ENCODE results near the gene RHEBL1.

The RHEBL1 gene

GRCh38 chr12:49051777-49052438, 17.9 kb downstream of the RHEBL1 start:
- DNase-seq = no peak

- DNase-seq = no peak
Measured at GRCh38 chr12:49051373-49051764, 18.4 kb downstream of the RHEBL1 start.

- no peak for DNase-seq
Measured at GRCh38 chr12:49050507-49051372, 19.0 kb downstream of the RHEBL1 start.

- DNase-seq = no peak
Measured at GRCh38 chr12:49049566-49050224, 20.1 kb downstream of the RHEBL1 start.

- no peak for DNase-seq
Measured at GRCh38 chr12:49048953-49049352, 20.8 kb downstream of the RHEBL1 start.

GRCh38 chr12:49046129-49046895, 23.5 kb downstream of the RHEBL1 start:
- no peak for DNase-seq

- DNase-seq = no peak
Measured at GRCh38 chr12:49044660-49045059, 25.1 kb downstream of the RHEBL1 start.

GRCh38 chr12:49043856-49044258, 25.9 kb downstream of the RHEBL1 start:
- DNase-seq = no peak

- DNase-seq = no peak
Measured at GRCh38 chr12:49043241-49043640, 26.5 kb downstream of the RHEBL1 start.

- DNase-seq = no peak
Measured at GRCh38 chr12:49041881-49042484, 27.8 kb downstream of the RHEBL1 start.

GRCh38 chr12:49041036-49041880, 28.5 kb downstream of the RHEBL1 start:
- no peak for DNase-seq

GRCh38 chr12:49040364-49040855, 29.4 kb downstream of the RHEBL1 start:
- no peak for DNase-seq

- no peak for DNase-seq
Measured at GRCh38 chr12:49039421-49040363, 30.1 kb downstream of the RHEBL1 start.

GRCh38 chr12:49038291-49038955, 31.4 kb downstream of the RHEBL1 start:
- DNase-seq = no peak

GRCh38 chr12:49037947-49038237, 31.9 kb downstream of the RHEBL1 start:
- DNase-seq = no peak

- no peak for DNase-seq
Measured at GRCh38 chr12:49037111-49037946, 32.5 kb downstream of the RHEBL1 start.

GRCh38 chr12:49036029-49036428, 33.8 kb downstream of the RHEBL1 start:
- DNase-seq = no peak

GRCh38 chr12:49034286-49034622, 35.5 kb downstream of the RHEBL1 start:
- no peak for DNase-seq
